GM10266 (cell line): ENCODE measurements around the gene C4orf36.

ENCODE experiments used
- DNase-seq: peaks from one replicate; pipeline ENCODE4 v3.0.0; 2012; ENCODE audit errors: extremely low spot score
- CTCF ChIP-seq: IDR thresholded peaks from 2 replicates; pipeline ENCODE4 v1.5.1; 2012; ENCODE audit warnings: mild to moderate bottlenecking, low read depth; ENCODE audit not compliant: control insufficient read depth, insufficient read depth; ENCODE audit errors: missing control alignments

C4orf36 gene

GRCh38 chr4:86910369-86910768 lies 18.1 kb upstream of the C4orf36 start:
- no peak for TF ChIP-seq CTCF
- DNase-seq = no peak

DNA sequence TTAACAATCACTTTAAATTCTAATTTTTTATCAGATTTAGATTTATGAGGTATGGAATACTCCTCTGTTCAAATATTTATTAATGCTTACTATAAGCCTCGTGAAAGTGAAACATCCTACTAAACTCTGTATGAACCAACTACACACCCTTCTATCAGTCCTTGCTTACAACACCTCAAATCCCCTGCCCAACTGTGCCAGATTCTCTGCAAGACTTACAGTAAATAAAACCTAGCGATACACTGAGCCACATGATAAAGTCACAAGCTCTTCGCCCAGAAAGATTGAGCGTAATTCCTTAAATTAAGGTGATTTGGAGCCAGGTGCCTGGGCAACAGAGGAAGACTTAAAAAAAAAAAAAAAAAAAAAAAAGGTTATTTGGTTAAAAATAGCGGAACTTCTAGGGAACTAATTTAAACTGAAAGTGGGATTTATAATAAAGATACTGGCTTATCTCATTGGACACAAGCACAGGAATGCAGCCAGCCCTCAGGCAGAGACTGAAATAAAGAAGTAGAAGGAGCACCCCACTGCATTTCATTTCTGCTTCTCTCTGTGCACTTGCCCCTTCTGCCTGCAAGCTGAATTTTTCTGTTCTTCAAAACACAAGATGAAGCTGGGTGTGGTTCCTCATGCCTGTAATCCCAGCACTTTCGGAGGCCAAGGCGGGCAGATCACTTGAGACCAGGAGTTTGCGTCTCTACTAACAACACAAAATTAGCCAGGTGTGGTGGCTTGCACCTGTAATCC lies 17.5 kb upstream of the C4orf36 start:
- DNase-seq = no peak
- no peak for TF ChIP-seq CTCF

GRCh38 chr4:86908251-86908657 lies 16.0 kb upstream of the C4orf36 start:
- no peak for DNase-seq
- TF ChIP-seq CTCF = no peak

- TF ChIP-seq CTCF = no peak
- DNase-seq = no peak
These were observed 9.6 kb upstream of the C4orf36 start for GRCh38 chr4:86901864-86902263.

- no peak for DNase-seq
- TF ChIP-seq CTCF = peak; percentile 39
These were observed 6.3 kb upstream of the C4orf36 start for GRCh38 chr4:86898562-86898961.

DNA sequence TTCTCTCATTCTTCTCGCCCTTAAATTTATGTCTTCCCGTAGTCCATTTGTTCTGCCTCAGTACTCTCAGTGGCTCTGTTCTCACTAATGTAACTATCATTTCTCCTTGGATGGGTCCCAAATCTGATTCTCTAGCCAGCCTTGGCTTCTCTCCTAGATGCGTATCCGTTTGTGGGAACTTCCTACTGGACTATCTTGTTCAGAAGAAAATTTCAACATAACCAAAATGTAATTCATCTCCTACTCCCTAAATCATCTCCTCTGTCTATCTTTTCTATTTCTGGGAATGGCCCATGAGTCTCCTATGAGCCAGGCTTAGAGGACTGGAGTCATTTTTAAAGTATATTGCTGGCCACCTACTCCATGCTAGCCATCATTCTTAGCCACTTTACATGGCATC lies 4.4 kb upstream of the C4orf36 start:
- no peak for DNase-seq
- TF ChIP-seq CTCF = no peak

DNA sequence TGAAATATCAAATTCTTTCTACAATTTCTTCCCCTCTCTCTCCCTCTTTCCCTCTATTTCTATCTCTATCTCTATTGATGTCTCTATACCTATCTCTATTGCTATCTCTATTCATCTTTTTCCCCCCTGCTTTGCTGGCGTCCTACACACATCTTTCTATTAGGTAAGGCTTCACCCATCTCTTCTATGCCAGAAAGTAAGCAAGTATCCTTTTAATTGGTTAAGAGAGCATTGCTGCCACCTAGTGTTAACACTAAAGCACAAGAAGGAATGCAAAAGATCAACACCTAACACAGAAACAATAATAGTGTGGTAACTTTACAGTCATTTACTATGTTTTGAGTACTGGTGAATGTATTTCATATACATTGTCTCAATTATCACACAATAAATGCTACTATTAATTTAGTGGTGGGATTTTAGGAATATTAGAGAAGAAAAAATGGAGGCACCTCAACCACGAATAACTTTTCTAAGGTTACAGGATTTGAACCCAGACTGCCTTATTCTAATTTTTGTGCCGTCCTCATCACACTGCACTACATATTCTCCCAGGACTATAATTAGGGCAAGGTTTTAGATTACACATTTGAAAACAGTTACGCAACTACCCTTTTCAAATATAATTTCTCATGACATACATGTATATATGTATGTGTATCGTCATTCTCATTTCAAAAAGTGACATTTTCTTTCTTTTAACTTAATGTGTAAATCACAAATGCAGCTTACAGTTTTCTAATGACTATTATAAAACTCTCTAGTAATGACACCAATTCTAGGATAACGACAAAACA lies 3.7 kb upstream of the C4orf36 start:
- peak; percentile 73 for TF ChIP-seq CTCF

More for the DNA sequence above, 3.7 kb upstream of the C4orf36 start:
- DNase-seq = peak; percentile 74
